NCI-H2196 (cell line): ENCODE measurements around the gene ZNF407.
A peak's percentile ranks its signal among the peaks of the same experiment; 100 is the strongest.

Experiments
- DNase-seq: peaks from one replicate; lab custom pipeline; 2025; ENCODE audit not compliant: unreplicated experiment; lab: John Stamatoyannopoulos, UW

ZNF407 gene

DNA sequence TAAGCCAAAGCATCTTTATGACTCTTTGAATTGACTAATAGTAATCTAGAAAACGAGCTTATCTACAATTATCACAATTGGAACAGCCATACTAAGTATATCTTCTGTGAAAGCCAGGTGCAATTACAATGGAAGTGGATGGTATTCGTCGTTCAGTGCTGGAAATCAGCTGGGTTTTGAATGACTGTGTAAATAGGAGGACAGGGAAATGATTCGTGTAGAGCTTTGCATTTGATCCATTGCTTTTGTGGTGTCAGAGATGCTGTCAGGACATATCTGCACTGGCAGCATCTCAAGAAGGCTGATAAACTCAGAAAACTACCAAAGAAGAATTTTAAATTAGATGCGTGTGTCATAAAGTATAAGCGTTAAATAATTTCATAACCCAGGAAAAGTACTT is 187.1 kb downstream of the ZNF407 start:
- DNase-seq: peak; percentile 72

GRCh38 chr18:74785632-74786031 is 188.0 kb downstream of the ZNF407 start:
- DNase-seq: no peak

GRCh38 chr18:74788657-74789056 is 191.0 kb downstream of the ZNF407 start:
- no peak for DNase-seq

DNA sequence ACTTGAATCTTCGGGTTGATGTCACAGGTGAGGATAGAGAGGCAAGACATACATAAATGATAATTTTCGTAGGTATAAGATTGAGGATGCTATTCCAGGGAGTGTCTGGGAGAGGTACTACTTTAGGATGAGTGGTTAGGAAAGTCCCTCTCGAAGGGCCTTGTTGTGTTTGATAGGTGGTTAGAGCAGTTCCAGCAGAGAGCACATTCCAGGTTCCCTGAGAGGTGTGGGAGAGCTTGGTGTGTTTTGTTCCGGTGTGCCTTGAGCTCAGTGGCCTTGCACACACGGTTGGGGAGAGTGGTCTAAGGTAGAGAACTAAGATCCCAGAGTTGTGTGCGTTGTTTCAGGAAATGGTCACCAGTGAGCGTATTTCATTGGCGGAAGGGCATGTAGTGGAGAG is 191.4 kb downstream of the ZNF407 start:
- DNase-seq: no peak

- DNase-seq: no peak
Observed at GRCh38 chr18:74790451-74790850, 192.8 kb downstream of the ZNF407 start.

DNA sequence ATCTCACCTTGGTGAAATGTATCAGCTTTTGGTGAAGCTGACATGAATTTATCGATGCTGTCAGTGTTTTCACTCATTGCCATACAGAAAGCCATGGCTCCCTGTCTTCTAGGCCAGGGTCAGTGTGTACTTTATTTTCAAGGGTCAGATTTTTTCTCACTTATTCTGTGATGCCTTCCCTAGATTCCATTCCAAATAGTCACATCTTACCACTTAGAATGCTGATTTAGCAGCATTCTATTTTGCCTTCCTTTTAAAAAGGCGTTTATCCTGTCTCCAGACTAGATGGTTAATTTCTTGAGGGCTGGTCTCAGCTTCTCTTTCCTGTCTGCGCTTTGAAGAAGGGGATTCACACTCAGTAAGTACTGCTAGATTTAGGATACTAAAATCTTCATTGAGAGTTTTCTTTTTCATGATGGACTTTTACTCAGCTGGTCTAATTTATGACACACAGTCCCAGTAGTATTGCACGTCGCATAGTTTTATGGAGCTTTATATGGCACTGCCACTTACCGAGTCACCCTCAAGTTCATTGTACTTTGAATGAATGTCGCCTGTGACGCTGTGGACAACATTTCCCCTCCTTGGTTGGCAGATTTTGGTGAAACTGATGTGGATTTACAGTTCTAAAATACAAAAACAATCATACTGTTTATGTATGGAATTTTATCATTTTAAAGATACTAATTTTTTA is 194.0 kb downstream of the ZNF407 start:
- no peak for DNase-seq

- no peak for DNase-seq
Observed at GRCh38 chr18:74793746-74794145, 196.1 kb downstream of the ZNF407 start.

GRCh38 chr18:74795751-74796150 is 198.1 kb downstream of the ZNF407 start:
- DNase-seq: no peak

GRCh38 chr18:74796211-74796610 is 198.5 kb downstream of the ZNF407 start:
- DNase-seq: no peak

- no peak for DNase-seq
Observed at GRCh38 chr18:74796841-74797576, 199.3 kb downstream of the ZNF407 start.

DNA sequence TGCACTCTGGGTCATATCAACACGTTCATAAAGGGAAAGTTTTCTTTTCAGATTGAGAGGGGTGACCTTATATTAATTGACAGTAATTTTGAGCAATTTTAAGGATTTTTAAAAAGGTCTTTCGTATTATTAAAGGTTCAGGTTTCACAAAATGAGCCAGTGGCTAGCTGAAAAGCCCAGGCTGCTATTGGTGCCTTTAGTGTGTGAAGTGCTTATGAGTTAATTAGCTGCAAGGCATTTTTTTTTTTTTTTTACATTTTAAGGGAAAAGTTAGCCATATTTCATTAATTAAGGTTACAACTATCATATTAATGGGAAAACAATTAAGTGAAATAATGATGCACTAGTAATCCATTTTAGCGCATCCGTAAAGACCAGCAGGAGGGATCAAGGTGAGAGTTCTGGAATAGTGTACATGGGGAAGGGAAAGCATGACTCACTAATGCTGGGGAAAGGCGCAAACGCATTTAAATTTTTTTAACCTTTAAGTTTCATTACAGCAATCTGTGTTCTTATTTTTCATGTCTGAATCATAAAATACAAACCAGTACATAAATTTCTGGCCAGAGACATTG is 200.0 kb downstream of the ZNF407 start:
- no peak for DNase-seq

DNA sequence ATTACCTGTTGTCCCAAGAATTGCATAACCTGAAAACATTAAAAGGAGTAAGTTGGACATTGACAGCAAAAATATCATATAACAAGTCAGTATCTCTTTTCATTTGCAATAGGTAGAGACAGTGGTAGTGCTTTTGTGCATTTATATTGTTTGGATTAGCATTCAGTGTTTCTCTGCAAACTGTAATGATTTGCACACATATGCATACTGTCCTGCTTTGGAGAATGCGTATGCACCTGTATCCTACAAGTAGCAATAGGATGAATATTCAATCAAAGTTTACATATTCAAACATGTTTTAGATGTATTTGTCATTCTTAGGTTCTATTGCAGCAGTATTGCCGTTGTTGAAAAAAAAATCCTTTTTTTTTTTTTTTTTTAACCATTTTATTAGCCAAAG is 201.9 kb downstream of the ZNF407 start:
- no peak for DNase-seq

- no peak for DNase-seq
Observed at GRCh38 chr18:74800098-74800497, 202.4 kb downstream of the ZNF407 start.

GRCh38 chr18:74803117-74803516 is 205.4 kb downstream of the ZNF407 start:
- no peak for DNase-seq

- DNase-seq: no peak
Observed at GRCh38 chr18:74803769-74804168, 206.1 kb downstream of the ZNF407 start.

- no peak for DNase-seq
Observed at GRCh38 chr18:74804677-74805076, 207.0 kb downstream of the ZNF407 start.

GRCh38 chr18:74806073-74806472 is 208.4 kb downstream of the ZNF407 start:
- no peak for DNase-seq

DNA sequence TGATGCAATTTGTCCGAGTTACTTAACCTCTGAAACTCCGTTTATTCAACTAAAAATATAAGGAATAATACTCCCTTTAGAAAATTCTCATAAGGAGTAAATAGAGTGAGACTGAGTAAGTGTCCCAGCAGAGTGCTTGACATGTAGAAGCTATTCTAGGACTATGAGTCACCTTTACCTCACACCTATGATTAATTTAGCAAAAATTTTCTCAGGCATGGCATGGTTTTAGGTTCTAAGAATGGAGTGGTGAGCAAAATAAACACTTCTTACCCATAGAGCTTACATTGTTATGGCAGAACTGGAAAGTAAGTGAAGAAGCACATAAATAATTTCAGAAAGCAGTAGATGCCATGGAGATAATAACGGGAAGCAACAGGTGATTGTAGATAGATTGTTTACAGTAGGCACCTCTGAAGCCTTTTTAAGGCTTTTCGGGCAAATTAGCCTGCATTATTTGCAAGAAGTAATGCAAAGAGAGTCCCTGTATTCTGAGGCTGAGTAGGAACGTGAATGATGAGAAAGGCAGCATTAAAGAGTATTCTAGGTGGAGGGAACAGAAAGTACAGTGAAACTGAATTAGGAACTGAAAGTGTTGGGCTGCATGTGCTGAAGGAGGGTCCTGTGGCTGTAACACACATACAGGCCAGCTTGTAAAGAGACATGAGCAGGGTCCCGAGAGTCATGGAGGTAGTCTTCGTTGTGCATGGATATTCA is 209.2 kb downstream of the ZNF407 start:
- no peak for DNase-seq

DNA sequence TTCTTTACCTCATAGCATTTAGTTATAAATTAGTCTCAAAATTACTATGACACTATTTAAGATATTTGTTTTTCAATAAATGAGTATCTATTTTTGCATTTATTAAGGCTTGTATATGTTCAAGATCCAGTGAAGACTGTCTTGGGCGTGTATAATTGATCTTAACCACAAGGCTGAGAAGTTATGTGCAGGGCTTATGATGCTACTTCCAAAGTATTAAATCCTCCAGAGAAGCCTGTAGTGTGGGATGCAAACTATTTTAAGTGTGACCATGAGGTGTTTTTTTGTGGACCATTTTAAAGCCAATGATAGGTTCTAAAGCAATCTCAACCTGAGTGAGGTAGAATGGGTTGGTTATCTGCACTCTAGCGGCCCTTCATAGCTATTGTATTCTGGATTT is 219.9 kb downstream of the ZNF407 start:
- DNase-seq: no peak

DNA sequence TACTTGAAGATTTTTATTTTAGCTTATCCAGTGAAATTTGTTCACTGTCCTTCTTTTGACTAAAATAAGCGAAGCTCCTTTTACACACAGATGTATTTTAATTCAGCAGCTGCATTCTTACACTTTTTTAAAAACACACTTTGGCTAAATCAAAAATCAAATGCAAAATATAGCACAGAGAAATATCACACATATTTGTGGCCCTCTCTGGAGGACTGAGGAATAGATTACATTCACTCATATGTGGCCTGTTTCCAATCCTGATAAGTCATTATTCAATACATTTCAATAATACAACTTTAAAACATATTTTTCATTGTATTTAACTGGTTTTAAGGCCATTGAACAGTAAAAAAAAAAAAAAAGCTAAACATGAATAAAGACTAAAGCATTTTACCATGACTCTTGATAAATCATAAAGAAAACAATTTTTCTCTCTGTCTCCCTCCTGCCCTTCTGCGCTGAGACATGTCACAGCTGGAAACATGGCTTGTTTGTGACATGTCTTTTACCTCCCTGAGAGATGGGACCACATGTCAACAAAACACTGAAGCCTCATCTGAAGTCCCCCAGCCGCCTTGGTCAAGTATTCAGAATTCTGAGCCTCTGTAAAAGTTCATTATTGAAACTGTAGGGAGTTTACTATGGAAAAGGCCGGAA is 221.0 kb downstream of the ZNF407 start:
- no peak for DNase-seq

GRCh38 chr18:74819433-74820059 is 221.9 kb downstream of the ZNF407 start:
- no peak for DNase-seq
